ENCODE data around the gene PCLAF. TPM values are rescaled to one million over a fixed set of nuclear protein-coding genes. Genes with fewer than 3 reads are reported as not detected.
A peak's percentile ranks its signal among the peaks of the same experiment; 100 is the strongest.

The PCLAF gene
- total and polyA plus RNA-seq, 2 of the 8 experiments (the other 6 are each of a cell fraction or from before 2014, with no cell fraction given), result 76.2 to 124 TPM

GRCh38 chr15:64387562-64388168 is 6.4 kb upstream of the PCLAF start, which contains the start of gene TRIP4 (continued):
- TF ChIP-seq TEAD4 (IDR thresholded peaks at IDR 0.05; ENCODE audit: low read depth, low read length) (0 out of 2 replicates have a peak, but pooled peaks have one; percentile 22), BACH1 (IDR thresholded peaks at IDR 0.05; ENCODE audit: low read length) (peak; percentile 54; the same call in 1 of the 2 replicates), RNF2 (IDR thresholded peaks at IDR 0.05; ENCODE audit: borderline replicate concordance, low read depth, low read length, missing control alignments, poor library complexity, severe bottlenecking) (no peak), TAF1 (IDR thresholded peaks at IDR 0.05; ENCODE audit: low read depth, low read length) (peak; percentile 98), MAFK (IDR thresholded peaks at IDR 0.05; ENCODE audit: low read depth, low read length) (peak; percentile 39; the same call in 1 of the 2 replicates), TAF7 (optimal IDR thresholded peaks at IDR 0.05; ENCODE audit: borderline replicate concordance, low read depth, low read length) (no peak), POU5F1 (IDR thresholded peaks at IDR 0.05; ENCODE audit: low read depth, low read length) (no peak), RBBP5 (IDR thresholded peaks at IDR 0.05; ENCODE audit: borderline replicate concordance, low read depth, low read length) (peak; percentile 92), CEBPB (IDR thresholded peaks at IDR 0.05; ENCODE audit: low read depth, low read length) (no peak), SP1 (IDR thresholded peaks at IDR 0.05; ENCODE audit: low read depth, low read length) (peak; percentile 89), GTF2F1 (IDR thresholded peaks at IDR 0.05; ENCODE audit: borderline replicate concordance, low read depth, low read length) (peak; percentile 76), CHD1 (IDR thresholded peaks at IDR 0.05; ENCODE audit: low read depth, low read length) (no peak), TBP (IDR thresholded peaks at IDR 0.05; ENCODE audit: low read depth, low read length) (peak; percentile 96), SIX5 (IDR thresholded peaks at IDR 0.05; ENCODE audit: low read depth, low read length) (peak; percentile 32; the same call in 1 of the 2 replicates), TCF12 (IDR thresholded peaks at IDR 0.05; ENCODE audit: low read depth, low read length) (peak; percentile 80; the same call in 1 of the 2 replicates), EGR1 (IDR thresholded peaks at IDR 0.05; ENCODE audit: borderline replicate concordance, low read depth, low read length) (peak; percentile 55; the same call in 1 of the 2 replicates), SIN3A (conservative IDR thresholded peaks at IDR 0.05 in 1 of 2, IDR thresholded peaks at IDR 0.05 in 1 of 2; ENCODE audit: low read depth in 1 of 2, low read length in 2 of 2) (peak; percentile 93 to 99; a peak in 3 of 4 replicates), CBX5 (IDR thresholded peaks at IDR 0.05; ENCODE audit: low read depth, low read length) (no peak), BRCA1 (IDR thresholded peaks at IDR 0.05; ENCODE audit: low read depth, low read length) (0 out of 2 replicates have a peak, but pooled peaks have one; percentile 24), NANOG (IDR thresholded peaks at IDR 0.05; ENCODE audit: insufficient read depth, low read depth, low read length, poor library complexity, severe bottlenecking) (no peak), RXRA (IDR thresholded peaks at IDR 0.05; ENCODE audit: insufficient read depth, low read depth, low read length) (no peak)

Data from H1 (cell line).